CD8-positive, alpha-beta memory T cell (primary cell): ENCODE measurements around the gene QSOX1. TPM values are rescaled to one million over a fixed set of nuclear protein-coding genes. Genes with fewer than 3 reads are reported as not detected.

Experiments
- CTCF ChIA-PET: fragments of 350-600 bp; sonication (Branson Sonifier 250); formaldehyde crosslinking; loops from one replicate; lab custom pipeline; 2021; ENCODE audit warnings: antibody characterized with exemption; lab: Charles Lee
- POLR2A ChIA-PET: fragments of 350-600 bp; sonication (Branson Sonifier 250); formaldehyde crosslinking; loops from one replicate; lab custom pipeline; 2021; ENCODE audit warnings: antibody characterized with exemption; lab: Charles Lee
- DNase-seq, 5 donors: peaks; one replicate each; pipeline versions ENCODE4 v3.0.0 to v3.0.0-alpha.2; 2020 to 2022; ENCODE audit warnings: mixed read lengths in 1 of 5
- H3K27ac ChIP-seq: one replicate; pipeline ENCODE4 v1.7.0; 2013; ENCODE audit warnings: low read depth, mild to moderate bottlenecking, low read length, moderate library complexity
- H3K27me3 ChIP-seq: 2 replicates; pipeline ENCODE4 v1.7.0; 2013; ENCODE audit warnings: low read length, mild to moderate bottlenecking; ENCODE audit not compliant: insufficient read depth, poor library complexity, severe bottlenecking
- H3K36me3 ChIP-seq: 2 replicates; pipeline ENCODE4 v1.7.0; 2013; ENCODE audit warnings: mild to moderate bottlenecking, low read length, moderate library complexity; ENCODE audit not compliant: insufficient read depth
- H3K4me1 ChIP-seq: 2 replicates; pipeline ENCODE4 v1.7.0; 2013; ENCODE audit warnings: mild to moderate bottlenecking, low read length, moderate library complexity; ENCODE audit not compliant: insufficient read depth
- H3K4me3 ChIP-seq: 2 replicates; pipeline ENCODE4 v1.7.0; 2013; ENCODE audit warnings: mild to moderate bottlenecking, low read length
- H3K9me3 ChIP-seq: 2 replicates; pipeline ENCODE4 v1.7.0; 2013; ENCODE audit warnings: mild to moderate bottlenecking, low read length
- H3K27ac Mint-ChIP-seq, 8 donors: one replicate each; pipeline ENCODE4 v1.8.0; 2020 to 2021; ENCODE audit warnings: mixed read lengths in 8 of 8, mild to moderate bottlenecking in 6 of 8, inconsistent platforms in 3 of 8, moderate library complexity in 3 of 8
- H3K27me3 Mint-ChIP-seq, 2 donors: one replicate each; pipeline ENCODE4 v1.8.0; 2020 to 2021; ENCODE audit warnings: mixed read lengths in 2 of 2, mild to moderate bottlenecking in 1 of 2, moderate library complexity in 1 of 2
- H3K36me3 Mint-ChIP-seq, 3 donors: one replicate each; pipeline ENCODE4 v1.8.0; 2020 to 2021; ENCODE audit warnings: mixed read lengths in 3 of 3, inconsistent platforms in 1 of 3, mild to moderate bottlenecking in 1 of 3
- H3K4me1 Mint-ChIP-seq, 3 donors: one replicate each; pipeline ENCODE4 v1.8.0; 2020 to 2021; ENCODE audit warnings: mixed read lengths in 3 of 3, inconsistent platforms in 1 of 3, mild to moderate bottlenecking in 1 of 3
- H3K4me3 Mint-ChIP-seq, 7 donors: one replicate each; pipeline ENCODE4 v1.8.0; 2020 to 2021; ENCODE audit warnings: mixed read lengths in 7 of 7, mild to moderate bottlenecking in 6 of 7, moderate library complexity in 4 of 7, inconsistent platforms in 2 of 7
- H3K9me3 Mint-ChIP-seq, 5 donors: one replicate each; pipeline ENCODE4 v1.8.0; 2020 to 2022; ENCODE audit warnings: mixed read lengths in 5 of 5, mild to moderate bottlenecking in 3 of 5, moderate library complexity in 2 of 5, inconsistent platforms in 1 of 5
- polyA plus RNA-seq: library from polyadenylated mRNA; unstranded; fragments of 300-500 nt; fragmentation: Illumina TruSeq; gene quantifications from one replicate; pipeline ENCODE4 v1.2.3, GENCODE V29; 2021
- total RNA-seq, 2 experiments: library from RNA; stranded (reverse); gene quantifications; one replicate each; pipeline ENCODE4 v1.2.3, GENCODE V29; 2021

QSOX1 gene
- total and polyA plus RNA-seq, 3 experiments from 2014 or later = 14.2 to 33.3 (median 32.9) TPM

GRCh38 chr1:180137776-180138175 is 16.9 kb upstream of the QSOX1 start:
- no peak overlapping the region for H3K27ac ChIP-seq
- no peaks in the 10 kb centered on the region for H3K4me1 Mint-ChIP-seq
- H3K27me3 ChIP-seq = no peaks in the 10 kb centered on the region
- H3K27ac Mint-ChIP-seq = no peak overlapping the region
- H3K36me3 Mint-ChIP-seq = peaks cover 0 to 10% (median 0%) of the 10 kb centered on the region in 3 donors
- H3K27me3 Mint-ChIP-seq = peaks cover 25 to 33% of the 10 kb centered on the region in 2 donors
- no peaks in the 10 kb centered on the region for H3K36me3 ChIP-seq
- no peak for DNase-seq
- ChIA-PET CTCF (no interaction called here), POLR2A (no interaction called here)
- H3K9me3 ChIP-seq = no peaks in the 10 kb centered on the region
- no peak overlapping the region for H3K4me3 ChIP-seq
- no peaks in the 10 kb centered on the region for H3K4me1 ChIP-seq
- peaks cover 0 to 13% (median 9%) of the 10 kb centered on the region in 5 donors for H3K9me3 Mint-ChIP-seq
- H3K4me3 Mint-ChIP-seq = no peak overlapping the region

GRCh38 chr1:180141381-180141934 is 13.2 kb upstream of the QSOX1 start:
- Mint-ChIP-seq H3K4me3 (no peak overlapping the region), H3K27me3 (peaks cover 12 to 16% of the 10 kb centered on the region in 2 donors), H3K9me3 (peaks cover 0 to 9% (median 7%) of the 10 kb centered on the region in 5 donors), H3K4me1 (no peaks in the 10 kb centered on the region), H3K27ac (no peak overlapping the region), H3K36me3 (peaks cover 0 to 9% (median 0%) of the 10 kb centered on the region in 3 donors)
- DNase-seq = no peak
- H3K9me3 ChIP-seq = no peaks in the 10 kb centered on the region
- H3K4me1 ChIP-seq = no peaks in the 10 kb centered on the region
- no peak overlapping the region for H3K4me3 ChIP-seq
- H3K27ac ChIP-seq = no peak overlapping the region
- no peaks in the 10 kb centered on the region for H3K27me3 ChIP-seq
- no peaks in the 10 kb centered on the region for H3K36me3 ChIP-seq
- ChIA-PET CTCF (no interaction called here), POLR2A (no interaction called here)

DNA sequence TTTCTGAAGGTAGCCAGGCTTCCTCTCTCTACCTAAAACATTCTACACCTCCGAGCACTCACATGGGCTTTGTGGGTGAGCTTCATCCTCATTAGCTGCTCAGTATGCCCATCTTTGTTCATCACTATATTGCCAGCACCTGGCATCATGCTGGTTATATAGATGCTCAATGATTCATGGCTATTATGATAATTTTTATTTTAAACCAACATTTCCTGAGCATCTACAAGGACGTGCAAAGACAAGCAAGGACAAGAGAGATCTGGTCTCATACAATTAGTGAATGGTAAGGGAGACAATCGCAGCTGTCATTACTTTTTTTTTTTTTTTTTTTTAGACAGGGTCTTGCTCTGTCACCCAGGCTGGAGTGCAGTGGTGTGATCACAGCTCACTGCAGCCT is 11.3 kb upstream of the QSOX1 start:
- Mint-ChIP-seq H3K4me3 (no peak overlapping the region), H3K4me1 (no peaks in the 10 kb centered on the region), H3K27me3 (peaks cover 3 to 9% of the 10 kb centered on the region in 2 donors), H3K36me3 (no peaks in the 10 kb centered on the region), H3K27ac (no peak overlapping the region), H3K9me3 (no peaks in the 10 kb centered on the region)
- H3K27me3 ChIP-seq = no peaks in the 10 kb centered on the region
- DNase-seq = no peak
- H3K4me3 ChIP-seq = no peak overlapping the region
- H3K4me1 ChIP-seq = no peaks in the 10 kb centered on the region
- ChIA-PET CTCF (no interaction called here), POLR2A (no interaction called here)
- no peaks in the 10 kb centered on the region for H3K36me3 ChIP-seq
- H3K9me3 ChIP-seq = no peaks in the 10 kb centered on the region
- no peak overlapping the region for H3K27ac ChIP-seq

GRCh38 chr1:180144659-180145357 is 9.9 kb upstream of the QSOX1 start:
- ChIA-PET POLR2A (no interaction called here), CTCF (interaction anchor here (1.6 kb wide), 1 partner anchor 33 kb away, joined by 6 read pairs; no protein-coding TSS in a partner anchor)
- H3K9me3 ChIP-seq = no peaks in the 10 kb centered on the region
- no peaks in the 10 kb centered on the region for H3K27me3 ChIP-seq
- Mint-ChIP-seq H3K9me3 (no peaks in the 10 kb centered on the region), H3K27me3 (peaks cover 0 to 7% of the 10 kb centered on the region in 2 donors), H3K36me3 (no peaks in the 10 kb centered on the region), H3K27ac (peak overlapping the region in 1 of 8 donors; percentile 17), H3K4me1 (no peaks in the 10 kb centered on the region), H3K4me3 (no peak overlapping the region)
- DNase-seq = no peak
- no peaks in the 10 kb centered on the region for H3K4me1 ChIP-seq
- H3K36me3 ChIP-seq = no peaks in the 10 kb centered on the region
- no peak overlapping the region for H3K27ac ChIP-seq
- no peak overlapping the region for H3K4me3 ChIP-seq

DNA sequence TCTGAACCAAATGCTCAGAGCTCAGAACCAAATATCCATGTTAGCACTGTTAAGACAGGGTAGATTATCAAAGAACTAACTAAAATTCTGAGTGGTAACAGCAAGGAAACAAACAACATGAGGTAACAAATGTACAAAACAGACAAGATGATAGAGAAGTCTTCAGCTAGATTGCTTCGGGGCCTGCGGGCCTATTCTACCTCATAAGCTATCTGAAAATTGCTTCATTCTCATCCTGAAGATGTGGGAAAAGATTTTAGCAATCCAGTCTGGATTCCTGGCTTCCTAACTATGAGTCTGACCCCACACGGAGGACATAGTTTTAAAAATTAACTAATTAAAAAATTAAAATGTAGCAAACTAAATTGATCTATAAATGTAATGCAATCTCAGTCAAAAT is 9.2 kb upstream of the QSOX1 start:
- CTCF ChIA-PET = interaction anchor here (1.6 kb wide), 1 partner anchor 33 kb away, joined by 6 read pairs; no protein-coding TSS in a partner anchor
- H3K4me1 Mint-ChIP-seq = no peaks in the 10 kb centered on the region
- Histone ChIP-seq H3K27ac (no peak overlapping the region), H3K36me3 (no peaks in the 10 kb centered on the region), H3K9me3 (no peaks in the 10 kb centered on the region), H3K4me3 (no peak overlapping the region), H3K4me1 (no peaks in the 10 kb centered on the region), H3K27me3 (no peaks in the 10 kb centered on the region)
- H3K36me3 Mint-ChIP-seq = no peaks in the 10 kb centered on the region
- no peaks in the 10 kb centered on the region for H3K9me3 Mint-ChIP-seq
- peaks cover 0 to 5% of the 10 kb centered on the region in 2 donors for H3K27me3 Mint-ChIP-seq
- DNase-seq = no peak
- peak overlapping the region in 1 of 8 donors; percentile 18 for H3K27ac Mint-ChIP-seq
- POLR2A ChIA-PET = no interaction called here
- H3K4me3 Mint-ChIP-seq = no peak overlapping the region

- ChIA-PET POLR2A (no interaction called here), CTCF (no interaction called here)
- no peak overlapping the region for H3K4me3 Mint-ChIP-seq
- H3K9me3 Mint-ChIP-seq = no peaks in the 10 kb centered on the region
- peaks cover 13 to 20% (median 19%) of the 10 kb centered on the region in 3 donors for H3K4me1 Mint-ChIP-seq
- H3K27ac Mint-ChIP-seq = peak overlapping the region in 1 of 8 donors; percentile 62
- Histone ChIP-seq H3K4me1 (peaks cover 13% of the 10 kb centered on the region), H3K36me3 (no peaks in the 10 kb centered on the region), H3K9me3 (no peaks in the 10 kb centered on the region), H3K27ac (no peak overlapping the region), H3K4me3 (no peak overlapping the region), H3K27me3 (no peaks in the 10 kb centered on the region)
- DNase-seq = no peak
- no peaks in the 10 kb centered on the region for H3K27me3 Mint-ChIP-seq
- peaks cover 0 to 1% (median 0%) of the 10 kb centered on the region in 3 donors for H3K36me3 Mint-ChIP-seq
These were observed 3.7 kb upstream of the QSOX1 start for GRCh38 chr1:180150982-180151381.

DNA sequence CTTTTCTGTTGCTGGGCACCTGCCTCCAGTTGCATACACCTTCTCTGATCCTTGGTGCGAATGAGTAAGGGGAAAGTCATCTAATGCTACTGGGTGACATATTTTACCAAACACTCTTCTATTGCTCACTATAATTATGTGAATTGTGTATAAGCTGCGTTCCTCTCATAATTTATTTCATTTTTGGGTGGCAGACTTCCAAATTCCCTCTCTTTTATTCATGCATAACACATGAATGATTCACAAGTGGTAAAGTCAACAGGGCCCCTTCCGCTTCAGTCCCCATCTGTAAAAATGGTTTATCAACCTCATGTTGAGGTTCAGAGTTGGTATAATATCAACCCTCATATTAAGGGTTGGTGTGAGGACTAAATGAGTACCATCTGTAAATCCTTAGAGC is 3.2 kb upstream of the QSOX1 start:
- CTCF ChIA-PET = no interaction called here
- H3K36me3 Mint-ChIP-seq = peaks cover 0 to 1% (median 0%) of the 10 kb centered on the region in 3 donors

GRCh38 chr1:180152588-180152987 is 2.1 kb upstream of the QSOX1 start:
- POLR2A ChIA-PET = no interaction called here
- Histone ChIP-seq H3K27me3 (no peaks in the 10 kb centered on the region), H3K4me3 (no peak overlapping the region), H3K4me1 (peaks cover 18% of the 10 kb centered on the region), H3K36me3 (no peaks in the 10 kb centered on the region), H3K9me3 (no peaks in the 10 kb centered on the region), H3K27ac (no peak overlapping the region)
- Mint-ChIP-seq H3K4me3 (peak overlapping the region in 5 of 7 donors; percentile 2 to 92 (median 29)), H3K27ac (peak overlapping the region in 2 of 8 donors; percentile 79 to 92), H3K36me3 (peaks cover 0 to 1% (median 0%) of the 10 kb centered on the region in 3 donors), H3K27me3 (no peaks in the 10 kb centered on the region), H3K9me3 (no peaks in the 10 kb centered on the region), H3K4me1 (peaks cover 23 to 34% (median 31%) of the 10 kb centered on the region in 3 donors)
- no peak for DNase-seq
- CTCF ChIA-PET = no interaction called here

More for the DNA sequence above, 3.2 kb upstream of the QSOX1 start:
- Mint-ChIP-seq H3K4me3 (peak overlapping the region in 1 of 7 donors; percentile 83), H3K9me3 (no peaks in the 10 kb centered on the region), H3K27me3 (no peaks in the 10 kb centered on the region), H3K4me1 (peaks cover 17 to 25% (median 24%) of the 10 kb centered on the region in 3 donors), H3K27ac (peak overlapping the region in 1 of 8 donors; percentile 62)
- Histone ChIP-seq H3K36me3 (no peaks in the 10 kb centered on the region), H3K27ac (no peak overlapping the region), H3K4me3 (no peak overlapping the region), H3K27me3 (no peaks in the 10 kb centered on the region), H3K4me1 (peaks cover 18% of the 10 kb centered on the region), H3K9me3 (no peaks in the 10 kb centered on the region)
- POLR2A ChIA-PET = no interaction called here
- DNase-seq = no peak
